ENCODE measurements around the gene ZNF786. TPM values are rescaled to one million over a fixed set of nuclear protein-coding genes. Genes with fewer than 3 reads are reported as not detected.

The ZNF786 gene
- total RNA-seq (4.6 TPM), polyA plus RNA-seq (ENCODE audit: insufficient read depth in 1 of 8, insufficient read length in 8 of 8, low replicate concordance in 1 of 8) (1 to 10 TPM; 3.9 to 6.6 (median 4.6) TPM)
- long read RNA-seq, donor 1, partial matches to known transcripts: 0 of 1 reads
- long read RNA-seq, donor 1, other reads (novel, unspliced or antisense): 0 of 1 reads
- long read RNA-seq, donor 2, partial matches to known transcripts: 0 of 1 reads
- long read RNA-seq, donor 2, other reads (novel, unspliced or antisense): 0 of 1 reads
- long read RNA-seq, donor 3, partial matches to known transcripts: 0 of 2 reads
- long read RNA-seq, donor 3, other reads (novel, unspliced or antisense): 0 of 2 reads
- long read RNA-seq, donor 4, partial matches to known transcripts: 0 of 1 reads
- long read RNA-seq, donor 4, other reads (novel, unspliced or antisense): 0 of 1 reads
- long read RNA-seq, donor 5, partial matches to known transcripts: 0 of 3 reads
- long read RNA-seq, donor 5, other reads (novel, unspliced or antisense): 0 of 3 reads
- long read RNA-seq, donor 6, partial matches to known transcripts: 0 of 3 reads
- long read RNA-seq, donor 6, other reads (novel, unspliced or antisense): 0 of 3 reads
- long read RNA-seq, donor 7, partial matches to known transcripts: 0 of 1 reads
- long read RNA-seq, donor 7, other reads (novel, unspliced or antisense): 0 of 1 reads
- long read RNA-seq, donor 8: 0 reads
- long read RNA-seq, donor 9, partial matches to known transcripts: 0 of 2 reads
- long read RNA-seq, donor 9, other reads (novel, unspliced or antisense): 0 of 2 reads
- long read RNA-seq, donor 10, partial matches to known transcripts: 0 of 3 reads
- long read RNA-seq, donor 10, other reads (novel, unspliced or antisense): 0 of 3 reads
- long read RNA-seq, donor 11: 0 reads

- H3K9me3 ChIP-seq (replicated peaks; ENCODE audit: control insufficient read depth, low read depth, low read length): peaks cover 2% of the 10 kb centered on the region
- H3K27me3 ChIP-seq (ENCODE audit: control insufficient read depth, insufficient read depth, low read length): no peaks in the 10 kb centered on the region
- H3K36me3 ChIP-seq (ENCODE audit: control insufficient read depth, insufficient read depth, low read length): no peaks in the 10 kb centered on the region
- no peaks in the 10 kb centered on the region for H3K4me1 ChIP-seq (ENCODE audit: control insufficient read depth, insufficient read depth, low read length)
- peak within 1 kb of the TSS; percentile 92 for H3K4me3 ChIP-seq (ENCODE audit: low read length)
- peak; percentile 97 for DNase-seq
- under 1% methylated on average over 76 of the region's 77 CpGs for WGBS (ENCODE audit: insufficient coverage)
- peak within 1 kb of the TSS; percentile 98 for H3K27ac ChIP-seq (ENCODE audit: low read length)
Observed at GRCh38 chr7:149090397-149091195, at the start of gene ZNF786. Gene ZNF786 (minus strand): TSS chr7:149090718. CDS start chr7:149090640, 78 bp downstream.

- Histone ChIP-seq H3K4me3 (ENCODE audit: low read length) (no peak overlapping the region), H3K27ac (ENCODE audit: low read length) (no peak overlapping the region), H3K27me3 (ENCODE audit: control insufficient read depth, insufficient read depth, low read length) (no peaks in the 10 kb centered on the region), H3K9me3 (replicated peaks; ENCODE audit: control insufficient read depth, low read depth, low read length) (no peaks in the 10 kb centered on the region), H3K4me1 (ENCODE audit: control insufficient read depth, insufficient read depth, low read length) (no peaks in the 10 kb centered on the region), H3K36me3 (ENCODE audit: control insufficient read depth, insufficient read depth, low read length) (peaks cover 3% of the 10 kb centered on the region)
- no peak for DNase-seq
- WGBS (ENCODE audit: insufficient coverage): 90% methylated on average over 5 of the region's 9 CpGs
Observed at GRCh38 chr7:149136118-149136517, 45.6 kb upstream of the ZNF786 start.

GRCh38 chr7:149133028-149133710 lies 42.7 kb upstream of the ZNF786 start:
- H3K9me3 ChIP-seq (replicated peaks; ENCODE audit: control insufficient read depth, low read depth, low read length): peaks cover 7% of the 10 kb centered on the region
- H3K27ac ChIP-seq (ENCODE audit: low read length): no peak overlapping the region
- no CpG with 5 or more reads among the region's 2 CpGs for WGBS (ENCODE audit: insufficient coverage)
- no peak overlapping the region for H3K4me3 ChIP-seq (ENCODE audit: low read length)
- no peaks in the 10 kb centered on the region for H3K27me3 ChIP-seq (ENCODE audit: control insufficient read depth, insufficient read depth, low read length)
- no peak for DNase-seq
- no peaks in the 10 kb centered on the region for H3K4me1 ChIP-seq (ENCODE audit: control insufficient read depth, insufficient read depth, low read length)
- peaks cover 15% of the 10 kb centered on the region for H3K36me3 ChIP-seq (ENCODE audit: control insufficient read depth, insufficient read depth, low read length)

GRCh38 chr7:149130572-149131198 lies 40.2 kb upstream of the ZNF786 start:
- DNase-seq: no peak
- WGBS (ENCODE audit: insufficient coverage): 92% methylated on average over 3 of the region's 5 CpGs
- peaks cover 5% of the 10 kb centered on the region for H3K4me1 ChIP-seq (ENCODE audit: control insufficient read depth, insufficient read depth, low read length)
- peaks cover 7% of the 10 kb centered on the region for H3K9me3 ChIP-seq (replicated peaks; ENCODE audit: control insufficient read depth, low read depth, low read length)
- no peaks in the 10 kb centered on the region for H3K27me3 ChIP-seq (ENCODE audit: control insufficient read depth, insufficient read depth, low read length)
- no peak overlapping the region for H3K27ac ChIP-seq (ENCODE audit: low read length)
- H3K36me3 ChIP-seq (ENCODE audit: control insufficient read depth, insufficient read depth, low read length): peaks cover 15% of the 10 kb centered on the region
- no peak overlapping the region for H3K4me3 ChIP-seq (ENCODE audit: low read length)

GRCh38 chr7:149126662-149127266 lies 36.2 kb upstream of the ZNF786 start:
- H3K27ac ChIP-seq (ENCODE audit: low read length): peak overlapping the region; percentile 97
- H3K36me3 ChIP-seq (ENCODE audit: control insufficient read depth, insufficient read depth, low read length): peaks cover 12% of the 10 kb centered on the region
- peaks cover 7% of the 10 kb centered on the region for H3K9me3 ChIP-seq (replicated peaks; ENCODE audit: control insufficient read depth, low read depth, low read length)
- H3K4me3 ChIP-seq (ENCODE audit: low read length): peak overlapping the region; percentile 99
- under 1% methylated on average over 46 of the region's 48 CpGs for WGBS (ENCODE audit: insufficient coverage)
- no peaks in the 10 kb centered on the region for H3K27me3 ChIP-seq (ENCODE audit: control insufficient read depth, insufficient read depth, low read length)
- peaks cover 7% of the 10 kb centered on the region for H3K4me1 ChIP-seq (ENCODE audit: control insufficient read depth, insufficient read depth, low read length)
- peak; percentile 53 for DNase-seq

- no peaks in the 10 kb centered on the region for H3K27me3 ChIP-seq (ENCODE audit: control insufficient read depth, insufficient read depth, low read length)
- under 1% methylated on average over 72 of the region's 72 CpGs for WGBS (ENCODE audit: insufficient coverage)
- H3K9me3 ChIP-seq (replicated peaks; ENCODE audit: control insufficient read depth, low read depth, low read length): peaks cover 7% of the 10 kb centered on the region
- peaks cover 7% of the 10 kb centered on the region for H3K4me1 ChIP-seq (ENCODE audit: control insufficient read depth, insufficient read depth, low read length)
- peak; percentile 97 for DNase-seq
- peaks cover 12% of the 10 kb centered on the region for H3K36me3 ChIP-seq (ENCODE audit: control insufficient read depth, insufficient read depth, low read length)
- peak within 1 kb of the TSS; percentile 97 for H3K27ac ChIP-seq (ENCODE audit: low read length)
- H3K4me3 ChIP-seq (ENCODE audit: low read length): peak within 1 kb of the TSS; percentile 99
Observed at GRCh38 chr7:149125863-149126661, 35.5 kb upstream of the ZNF786 start, which contains the start of gene ZNF425. Gene ZNF425 (minus strand): TSS chr7:149126324. CDS start chr7:149126213, 111 bp downstream.

GRCh38 chr7:149125189-149125862 lies 34.8 kb upstream of the ZNF786 start:
- no peaks in the 10 kb centered on the region for H3K27me3 ChIP-seq (ENCODE audit: control insufficient read depth, insufficient read depth, low read length)
- H3K4me1 ChIP-seq (ENCODE audit: control insufficient read depth, insufficient read depth, low read length): peaks cover 7% of the 10 kb centered on the region
- no peak for DNase-seq
- H3K4me3 ChIP-seq (ENCODE audit: low read length): peak overlapping the region; percentile 99
- H3K36me3 ChIP-seq (ENCODE audit: control insufficient read depth, insufficient read depth, low read length): peaks cover 7% of the 10 kb centered on the region
- WGBS (ENCODE audit: insufficient coverage): under 1% methylated on average over 12 of the region's 21 CpGs
- H3K27ac ChIP-seq (ENCODE audit: low read length): peak overlapping the region; percentile 93
- no peaks in the 10 kb centered on the region for H3K9me3 ChIP-seq (replicated peaks; ENCODE audit: control insufficient read depth, low read depth, low read length)

- WGBS (ENCODE audit: insufficient coverage): 92% methylated on average over 7 of the region's 12 CpGs
Observed at GRCh38 chr7:149109969-149110368, 19.5 kb upstream of the ZNF786 start.

More at GRCh38 chr7:149109969-149110368, 19.5 kb upstream of the ZNF786 start:
- no peaks in the 10 kb centered on the region for H3K27me3 ChIP-seq (ENCODE audit: control insufficient read depth, insufficient read depth, low read length)
- no peak for DNase-seq
- no peak overlapping the region for H3K4me3 ChIP-seq (ENCODE audit: low read length)
- H3K27ac ChIP-seq (ENCODE audit: low read length): no peak overlapping the region
- no peaks in the 10 kb centered on the region for H3K4me1 ChIP-seq (ENCODE audit: control insufficient read depth, insufficient read depth, low read length)
- no peaks in the 10 kb centered on the region for H3K9me3 ChIP-seq (replicated peaks; ENCODE audit: control insufficient read depth, low read depth, low read length)
- peaks cover 8% of the 10 kb centered on the region for H3K36me3 ChIP-seq (ENCODE audit: control insufficient read depth, insufficient read depth, low read length)
